Measurements from ENCODE around the gene OR6N1. TPM values are rescaled to one million over a fixed set of nuclear protein-coding genes. Genes with fewer than 3 reads are reported as not detected.

Gene OR6N1
- total RNA-seq, 1 donor from 2014 or later, result not detected

- H3K4me3 ChIP-seq (ENCODE audit: low read depth, low read length), result no peak overlapping the region
- no peaks in the 10 kb centered on the region for H3K27me3 ChIP-seq (ENCODE audit: control insufficient read depth, insufficient read depth, low read length)
- H3K36me3 ChIP-seq (ENCODE audit: control insufficient read depth, insufficient read depth, low read length), result no peaks in the 10 kb centered on the region
- no peak for DNase-seq (ENCODE audit: low read depth)
- TF ChIP-seq CTCF (IDR thresholded peaks at IDR 0.05; ENCODE audit: insufficient read depth, low read length, poor library complexity, severe bottlenecking), result no peak
Measured at GRCh38 chr1:158814970-158815369, 43.0 kb upstream of the OR6N1 start.

GRCh38 chr1:158813164-158813563, 41.2 kb upstream of the OR6N1 start:
- no peak for TF ChIP-seq CTCF (IDR thresholded peaks at IDR 0.05; ENCODE audit: insufficient read depth, low read length, poor library complexity, severe bottlenecking)

GRCh38 chr1:158812336-158812735, 40.3 kb upstream of the OR6N1 start:
- no peak overlapping the region for H3K4me3 ChIP-seq (ENCODE audit: low read depth, low read length)
- TF ChIP-seq CTCF (IDR thresholded peaks at IDR 0.05; ENCODE audit: insufficient read depth, low read length, poor library complexity, severe bottlenecking), result no peak
- DNase-seq (ENCODE audit: low read depth), result no peak

More at GRCh38 chr1:158813164-158813563, 41.2 kb upstream of the OR6N1 start:
- H3K4me3 ChIP-seq (ENCODE audit: low read depth, low read length), result no peak overlapping the region
- no peaks in the 10 kb centered on the region for H3K27me3 ChIP-seq (ENCODE audit: control insufficient read depth, insufficient read depth, low read length)
- H3K36me3 ChIP-seq (ENCODE audit: control insufficient read depth, insufficient read depth, low read length), result no peaks in the 10 kb centered on the region
- no peak for DNase-seq (ENCODE audit: low read depth)

GRCh38 chr1:158810311-158810710, 38.3 kb upstream of the OR6N1 start:
- Histone ChIP-seq H3K27me3 (ENCODE audit: control insufficient read depth, insufficient read depth, low read length) (no peaks in the 10 kb centered on the region), H3K36me3 (ENCODE audit: control insufficient read depth, insufficient read depth, low read length) (no peaks in the 10 kb centered on the region), H3K4me3 (ENCODE audit: low read depth, low read length) (no peak overlapping the region)
- no peak for DNase-seq (ENCODE audit: low read depth)
- no peak for TF ChIP-seq CTCF (IDR thresholded peaks at IDR 0.05; ENCODE audit: insufficient read depth, low read length, poor library complexity, severe bottlenecking)

More at GRCh38 chr1:158812336-158812735, 40.3 kb upstream of the OR6N1 start:
- Histone ChIP-seq H3K27me3 (ENCODE audit: control insufficient read depth, insufficient read depth, low read length) (no peaks in the 10 kb centered on the region), H3K36me3 (ENCODE audit: control insufficient read depth, insufficient read depth, low read length) (no peaks in the 10 kb centered on the region)

GRCh38 chr1:158809862-158810261, 37.9 kb upstream of the OR6N1 start:
- no peak for DNase-seq (ENCODE audit: low read depth)
- no peak for TF ChIP-seq CTCF (IDR thresholded peaks at IDR 0.05; ENCODE audit: insufficient read depth, low read length, poor library complexity, severe bottlenecking)

GRCh38 chr1:158809256-158809655, 37.3 kb upstream of the OR6N1 start:
- no peak for TF ChIP-seq CTCF (IDR thresholded peaks at IDR 0.05; ENCODE audit: insufficient read depth, low read length, poor library complexity, severe bottlenecking)
- Histone ChIP-seq H3K4me3 (ENCODE audit: low read depth, low read length) (no peak overlapping the region), H3K27me3 (ENCODE audit: control insufficient read depth, insufficient read depth, low read length) (no peaks in the 10 kb centered on the region), H3K36me3 (ENCODE audit: control insufficient read depth, insufficient read depth, low read length) (no peaks in the 10 kb centered on the region)
- DNase-seq (ENCODE audit: low read depth), result no peak

More at GRCh38 chr1:158809862-158810261, 37.9 kb upstream of the OR6N1 start:
- Histone ChIP-seq H3K27me3 (ENCODE audit: control insufficient read depth, insufficient read depth, low read length) (no peaks in the 10 kb centered on the region), H3K4me3 (ENCODE audit: low read depth, low read length) (no peak overlapping the region), H3K36me3 (ENCODE audit: control insufficient read depth, insufficient read depth, low read length) (no peaks in the 10 kb centered on the region)
